H9 (cell line): Measurements from ENCODE around the gene NEU3. TPM values are rescaled to one million over a fixed set of nuclear protein-coding genes. Genes with fewer than 3 reads are reported as not detected.

Source experiments
- DNase-seq: peaks from one replicate; pipeline ENCODE4 v3.0.0-alpha.2; 2017
- H2AFZ ChIP-seq: one replicate; pipeline ENCODE4 v1.6.1; 2013; ENCODE audit warnings: mild to moderate bottlenecking, low read length, control low read depth, moderate library complexity
- H2AK5ac ChIP-seq: 2 replicates; pipeline ENCODE4 v1.6.1; 2013; ENCODE audit warnings: low read length, control low read depth, mixed read lengths; ENCODE audit not compliant: insufficient read length
- H2BK120ac ChIP-seq: one replicate; pipeline ENCODE4 v1.6.1; 2013; ENCODE audit warnings: low read depth, mild to moderate bottlenecking, low read length, control low read depth, inconsistent platforms; ENCODE audit not compliant: poor library complexity, severe bottlenecking
- H2BK12ac ChIP-seq: 2 replicates; pipeline ENCODE4 v1.6.1; 2013; ENCODE audit warnings: low read length, control low read depth, mixed read lengths, low read depth; ENCODE audit not compliant: insufficient read length
- H2BK15ac ChIP-seq: 2 replicates; pipeline ENCODE4 v1.6.1; 2013; ENCODE audit warnings: low read depth, low read length, control low read depth
- H2BK20ac ChIP-seq: one replicate; pipeline ENCODE4 v1.6.1; 2013; ENCODE audit warnings: low read depth, mild to moderate bottlenecking, low read length, control low read depth, inconsistent platforms; ENCODE audit not compliant: poor library complexity, severe bottlenecking
- H2BK5ac ChIP-seq: 2 replicates; pipeline ENCODE4 v1.6.1; 2013; ENCODE audit warnings: low read length, control low read depth, mixed read lengths; ENCODE audit not compliant: insufficient read length
- H3K14ac ChIP-seq: 2 replicates; pipeline ENCODE4 v1.6.1; 2013; ENCODE audit warnings: low read length, control low read depth; ENCODE audit not compliant: insufficient read depth
- H3K18ac ChIP-seq: 2 replicates; pipeline ENCODE4 v1.6.1; 2013; ENCODE audit warnings: low read depth, mild to moderate bottlenecking, mixed read lengths, low read length, control low read depth; ENCODE audit not compliant: insufficient read length
- H3K23ac ChIP-seq: 2 replicates; pipeline ENCODE4 v1.6.1; 2013; ENCODE audit warnings: low read length, control low read depth, mixed read lengths, low read depth; ENCODE audit not compliant: insufficient read length
- H3K23me2 ChIP-seq: 2 replicates; pipeline ENCODE4 v1.6.1; 2013; ENCODE audit warnings: low read depth, mild to moderate bottlenecking, mixed read lengths, low read length, control low read depth; ENCODE audit not compliant: insufficient read length, poor library complexity, severe bottlenecking
- H3K27ac ChIP-seq: 2 replicates; pipeline ENCODE4 v1.5.1; 2013; ENCODE audit warnings: low read length, control low read depth, mixed read lengths, low read depth; ENCODE audit not compliant: insufficient read length
- H3K27me3 ChIP-seq: 2 replicates; pipeline ENCODE4 v1.6.1; 2013; ENCODE audit warnings: low read length, control low read depth, inconsistent platforms; ENCODE audit not compliant: insufficient read depth
- H3K4ac ChIP-seq: 2 replicates; pipeline ENCODE4 v1.6.1; 2013; ENCODE audit warnings: low read depth, mild to moderate bottlenecking, control low read depth, inconsistent platforms, low read length, moderate library complexity
- H3K4me1 ChIP-seq: 2 replicates; pipeline ENCODE4 v1.6.1; 2013; ENCODE audit warnings: low read length, control low read depth, inconsistent platforms; ENCODE audit not compliant: insufficient read depth
- H3K4me2 ChIP-seq: 2 replicates; pipeline ENCODE4 v1.6.1; 2013; ENCODE audit warnings: low read length, control low read depth, mixed read lengths; ENCODE audit not compliant: insufficient read length, insufficient read depth
- H3K56ac ChIP-seq: 2 replicates; pipeline ENCODE4 v1.6.1; 2013; ENCODE audit warnings: low read depth, mild to moderate bottlenecking, mixed read lengths, low read length, control low read depth; ENCODE audit not compliant: insufficient read length
- H3K79me1 ChIP-seq: 2 replicates; pipeline ENCODE4 v1.6.1; 2013; ENCODE audit warnings: low read depth, mild to moderate bottlenecking, moderate library complexity, low read length, control low read depth, inconsistent platforms; ENCODE audit not compliant: insufficient read depth, poor library complexity, severe bottlenecking
- H3K79me2 ChIP-seq: 2 replicates; pipeline ENCODE4 v1.6.1; 2013; ENCODE audit warnings: low read length, control low read depth, inconsistent platforms; ENCODE audit not compliant: insufficient read depth
- H3K9ac ChIP-seq: 2 replicates; pipeline ENCODE4 v1.6.1; 2013; ENCODE audit warnings: low read length, control low read depth, mixed read lengths; ENCODE audit not compliant: insufficient read length; ENCODE audit errors: extremely low read depth
- H3K9me3 ChIP-seq: one replicate; pipeline ENCODE4 v1.6.1; 2013; ENCODE audit warnings: low read depth, low read length, inconsistent platforms; ENCODE audit not compliant: control insufficient read depth
- H3T11ph ChIP-seq: one replicate; pipeline ENCODE4 v1.6.1; 2013; ENCODE audit warnings: mild to moderate bottlenecking, low read length, control low read depth, inconsistent platforms
- H4K20me1 ChIP-seq: one replicate; pipeline ENCODE4 v1.6.1; 2013; ENCODE audit not compliant: control insufficient read depth, insufficient read length, insufficient read depth
- H4K5ac ChIP-seq: 2 replicates; pipeline ENCODE4 v1.6.1; 2013; ENCODE audit warnings: low read depth, mild to moderate bottlenecking, mixed read lengths, low read length, control low read depth; ENCODE audit not compliant: insufficient read length
- H4K8ac ChIP-seq: replicated peaks from 2 replicates; pipeline ENCODE4 v1.6.1; 2013; ENCODE audit warnings: low read length, control low read depth, mixed read lengths, low read depth; ENCODE audit not compliant: insufficient read length
- H4K91ac ChIP-seq: 2 replicates; pipeline ENCODE4 v1.6.1; 2013; ENCODE audit warnings: low read depth, mild to moderate bottlenecking, moderate library complexity, mixed read lengths, low read length, control low read depth; ENCODE audit not compliant: insufficient read length
- H3K27ac Mint-ChIP-seq, 3 experiments: 2 replicates in 2 of 3; 3 replicates in 1 of 3; pipeline ENCODE4 v1.8.0; 2020 to 2021; ENCODE audit warnings: mixed read lengths in 3 of 3, mild to moderate bottlenecking in 1 of 3, moderate library complexity in 1 of 3
- H3K27me3 Mint-ChIP-seq: 2 replicates; pipeline ENCODE4 v1.8.0; 2021; ENCODE audit warnings: low read depth, mild to moderate bottlenecking, moderate library complexity, mixed read lengths
- H3K36me3 Mint-ChIP-seq, 3 experiments: 2 replicates in 2 of 3; 3 replicates in 1 of 3; pipeline ENCODE4 v1.8.0; 2020 to 2021; ENCODE audit warnings: low read depth in 3 of 3, mixed read lengths in 3 of 3; ENCODE audit not compliant: insufficient read depth in 1 of 3
- H3K4me1 Mint-ChIP-seq, 2 experiments: 2 replicates each; pipeline ENCODE4 v1.8.0; 2020; ENCODE audit warnings: mixed read lengths in 2 of 2
- H3K4me3 Mint-ChIP-seq, 2 experiments: 2 replicates in 1 of 2; 3 replicates in 1 of 2; pipeline ENCODE4 v1.8.0; 2020 to 2021; ENCODE audit warnings: mild to moderate bottlenecking in 2 of 2, mixed read lengths in 2 of 2, moderate library complexity in 1 of 2
- H3K9me3 Mint-ChIP-seq, 2 experiments: 2 replicates in 1 of 2; 3 replicates in 1 of 2; pipeline ENCODE4 v1.8.0; 2020; ENCODE audit warnings: mild to moderate bottlenecking in 2 of 2, mixed read lengths in 2 of 2, moderate library complexity in 1 of 2
- total RNA-seq: library from RNA; stranded (reverse); gene quantifications from 2 replicates; pipeline ENCODE4 v1.2.1, GENCODE V29; 2021
- TF ChIP-seq, protein P1 (sequence below): fragments of 200-600 bp; sonication (generic); conservative IDR thresholded peaks from 3 replicates; pipeline ENCODE4 v1.8.0; 2021; ENCODE audit warnings: antibody characterized with exemption, mild to moderate bottlenecking

The NEU3 gene
- total RNA-seq, 1 experiment from 2014 or later: 15.9 TPM

DNA sequence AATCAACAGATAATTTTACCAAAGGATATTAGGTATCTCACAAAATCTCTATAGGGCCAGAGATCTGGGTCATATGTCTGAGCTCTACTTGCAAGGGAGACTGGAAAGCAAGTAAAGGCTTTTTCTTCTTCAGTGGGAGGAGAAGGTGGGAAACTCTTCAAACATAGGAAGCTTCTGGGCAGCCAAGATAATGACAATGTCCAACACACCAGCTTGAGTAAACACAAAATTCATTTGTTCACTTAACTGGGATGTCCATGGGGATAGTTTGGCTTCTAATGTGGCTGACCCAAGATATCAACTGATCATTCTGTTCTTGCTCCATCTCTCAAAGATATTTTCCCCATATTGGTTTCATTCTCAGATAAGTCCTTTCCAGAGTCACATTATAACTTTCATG lies 70.6 kb downstream of the NEU3 start:
- Histone ChIP-seq H3K56ac (no peak overlapping the region), H2BK12ac (no peak overlapping the region), H3K79me1 (no peaks in the 10 kb centered on the region), H2BK5ac (no peak overlapping the region), H2BK120ac (no peak overlapping the region), H3K23me2 (no peaks in the 10 kb centered on the region), H3K14ac (no peak overlapping the region), H3K79me2 (no peaks in the 10 kb centered on the region), H3K27me3 (no peaks in the 10 kb centered on the region), H3K4ac (no peak overlapping the region), H3K4me2 (no peak overlapping the region), H3K23ac (no peak overlapping the region), H3K9me3 (no peaks in the 10 kb centered on the region), H4K91ac (no peak overlapping the region), H3T11ph (no peak overlapping the region), H3K27ac (no peak overlapping the region), H2AK5ac (no peak overlapping the region), H4K5ac (no peak overlapping the region), H2BK15ac (no peak overlapping the region), H4K20me1 (no peaks in the 10 kb centered on the region), H3K18ac (no peak overlapping the region), H3K4me1 (no peaks in the 10 kb centered on the region), H3K9ac (no peak overlapping the region), H4K8ac (no peak overlapping the region), H2BK20ac (no peak overlapping the region), H2AFZ (no peak overlapping the region)
- Mint-ChIP-seq H3K4me1 (no peaks in the 10 kb centered on the region), H3K27ac (no peak overlapping the region), H3K9me3 (peaks cover 0 to under 1% of the 10 kb centered on the region in 2 experiments; a peak in 3 of 5 replicates), H3K36me3 (no peaks in the 10 kb centered on the region; a peak in 1 of 7 replicates), H3K4me3 (no peak overlapping the region), H3K27me3 (no peaks in the 10 kb centered on the region)
- TF ChIP-seq, protein P1, sequence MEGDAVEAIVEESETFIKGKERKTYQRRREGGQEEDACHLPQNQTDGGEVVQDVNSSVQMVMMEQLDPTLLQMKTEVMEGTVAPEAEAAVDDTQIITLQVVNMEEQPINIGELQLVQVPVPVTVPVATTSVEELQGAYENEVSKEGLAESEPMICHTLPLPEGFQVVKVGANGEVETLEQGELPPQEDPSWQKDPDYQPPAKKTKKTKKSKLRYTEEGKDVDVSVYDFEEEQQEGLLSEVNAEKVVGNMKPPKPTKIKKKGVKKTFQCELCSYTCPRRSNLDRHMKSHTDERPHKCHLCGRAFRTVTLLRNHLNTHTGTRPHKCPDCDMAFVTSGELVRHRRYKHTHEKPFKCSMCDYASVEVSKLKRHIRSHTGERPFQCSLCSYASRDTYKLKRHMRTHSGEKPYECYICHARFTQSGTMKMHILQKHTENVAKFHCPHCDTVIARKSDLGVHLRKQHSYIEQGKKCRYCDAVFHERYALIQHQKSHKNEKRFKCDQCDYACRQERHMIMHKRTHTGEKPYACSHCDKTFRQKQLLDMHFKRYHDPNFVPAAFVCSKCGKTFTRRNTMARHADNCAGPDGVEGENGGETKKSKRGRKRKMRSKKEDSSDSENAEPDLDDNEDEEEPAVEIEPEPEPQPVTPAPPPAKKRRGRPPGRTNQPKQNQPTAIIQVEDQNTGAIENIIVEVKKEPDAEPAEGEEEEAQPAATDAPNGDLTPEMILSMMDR: no peak
- no peak for DNase-seq
